ENCODE data around the gene PTGES.

The PTGES gene

GRCh38 chr9:129718647-129719046 is 34.2 kb downstream of the PTGES start:
- TF ChIP-seq RAD21 (IDR thresholded peaks at IDR 0.05; ENCODE audit: low read depth): no peak
- no peak for TF ChIP-seq TCF12 (IDR thresholded peaks at IDR 0.05; ENCODE audit: low read depth)
- no peak for TF ChIP-seq MAX (IDR thresholded peaks at IDR 0.05)
- TF ChIP-seq TAF1 (IDR thresholded peaks at IDR 0.05; ENCODE audit: low read depth): no peak
- no peak for TF ChIP-seq TEAD4 (IDR thresholded peaks at IDR 0.05)
- no peak for TF ChIP-seq YY1 (IDR thresholded peaks at IDR 0.05; ENCODE audit: low read depth)
- TF ChIP-seq ZBTB7A (IDR thresholded peaks at IDR 0.05; ENCODE audit: low read depth): no peak
- no peak for TF ChIP-seq REST (IDR thresholded peaks at IDR 0.05; ENCODE audit: low read depth)
- no peak for TF ChIP-seq EP300 (IDR thresholded peaks at IDR 0.05; ENCODE audit: borderline replicate concordance)
- no peak for TF ChIP-seq NFIC (IDR thresholded peaks at IDR 0.05)
- TF ChIP-seq EGR1 (IDR thresholded peaks at IDR 0.05): no peak
- TF ChIP-seq CREB1 (IDR thresholded peaks at IDR 0.05; ENCODE audit: low read depth): no peak

GRCh38 chr9:129717991-129718390 is 34.9 kb downstream of the PTGES start:
- TF ChIP-seq MAX (IDR thresholded peaks at IDR 0.05) (no peak), ZBTB7A (IDR thresholded peaks at IDR 0.05; ENCODE audit: low read depth) (no peak), FOXM1 (IDR thresholded peaks at IDR 0.05; ENCODE audit: borderline replicate concordance, low read depth) (no peak), YY1 (IDR thresholded peaks at IDR 0.05; ENCODE audit: low read depth) (no peak), CEBPB (IDR thresholded peaks at IDR 0.05) (no peak), TCF12 (IDR thresholded peaks at IDR 0.05; ENCODE audit: low read depth) (no peak), REST (IDR thresholded peaks at IDR 0.05; ENCODE audit: low read depth) (no peak), USF1 (IDR thresholded peaks at IDR 0.05) (no peak), TAF1 (IDR thresholded peaks at IDR 0.05; ENCODE audit: low read depth) (no peak), EP300 (IDR thresholded peaks at IDR 0.05; ENCODE audit: borderline replicate concordance) (no peak), NFIC (IDR thresholded peaks at IDR 0.05) (no peak), RAD21 (IDR thresholded peaks at IDR 0.05; ENCODE audit: low read depth) (no peak), EGR1 (IDR thresholded peaks at IDR 0.05) (no peak), CREB1 (IDR thresholded peaks at IDR 0.05; ENCODE audit: low read depth) (no peak)

- TF ChIP-seq TEAD4 (IDR thresholded peaks at IDR 0.05) (peak; percentile 7; the same call in 1 of the 2 replicates), NFIC (IDR thresholded peaks at IDR 0.05) (0 out of 2 replicates have a peak, but pooled peaks have one; percentile 8), CREB1 (IDR thresholded peaks at IDR 0.05; ENCODE audit: low read depth) (no peak), TAF1 (IDR thresholded peaks at IDR 0.05; ENCODE audit: low read depth) (no peak)
Measured at GRCh38 chr9:129716091-129716490, 36.8 kb downstream of the PTGES start.

GRCh38 chr9:129714511-129715061 is 38.3 kb downstream of the PTGES start:
- no peak for TF ChIP-seq EGR1 (IDR thresholded peaks at IDR 0.05)
- TF ChIP-seq CEBPB (IDR thresholded peaks at IDR 0.05): no peak
- TF ChIP-seq TEAD4 (IDR thresholded peaks at IDR 0.05): no peak

- TF ChIP-seq YY1 (IDR thresholded peaks at IDR 0.05; ENCODE audit: low read depth) (no peak), TEAD4 (IDR thresholded peaks at IDR 0.05) (no peak), USF1 (IDR thresholded peaks at IDR 0.05) (no peak), TAF1 (IDR thresholded peaks at IDR 0.05; ENCODE audit: low read depth) (no peak), RAD21 (IDR thresholded peaks at IDR 0.05; ENCODE audit: low read depth) (no peak), ZBTB7A (IDR thresholded peaks at IDR 0.05; ENCODE audit: low read depth) (no peak), CEBPB (IDR thresholded peaks at IDR 0.05) (no peak), EGR1 (IDR thresholded peaks at IDR 0.05) (no peak), MAX (IDR thresholded peaks at IDR 0.05) (no peak), NFIC (IDR thresholded peaks at IDR 0.05) (no peak), REST (IDR thresholded peaks at IDR 0.05; ENCODE audit: low read depth) (no peak), TCF12 (IDR thresholded peaks at IDR 0.05; ENCODE audit: low read depth) (no peak), CREB1 (IDR thresholded peaks at IDR 0.05; ENCODE audit: low read depth) (no peak), FOXM1 (IDR thresholded peaks at IDR 0.05; ENCODE audit: borderline replicate concordance, low read depth) (no peak), EP300 (IDR thresholded peaks at IDR 0.05; ENCODE audit: borderline replicate concordance) (no peak)
Measured at GRCh38 chr9:129713402-129713679, 39.5 kb downstream of the PTGES start.

All from Ishikawa (cell line).